Adrenal gland (tissue), 5 donors: ENCODE data around the gene EPS8L2.
A peak's percentile ranks its signal among the peaks of the same experiment; 100 is the strongest.

ENCODE experiments used
- CTCF ChIP-seq, 6 experiments: fragments of 450-650 bp in 4 of 6; fragments of 200-600 bp in 2 of 6; sonication (generic) in 1 of 6; IDR thresholded peaks; 1 replicate in 5 of 6; 2 replicates in 1 of 6; pipeline versions ENCODE4 v1.5.1 to v1.8.0; 2016 to 2021; ENCODE audit warnings: antibody characterized with exemption in 6 of 6, mild to moderate bottlenecking in 2 of 6, moderate library complexity in 1 of 6
- POLR2A ChIP-seq, 2 donors: fragments of 450-650 bp; IDR thresholded peaks; one replicate each; pipeline ENCODE4 v1.6.1; 2017; ENCODE audit warnings: antibody characterized with exemption in 2 of 2, mild to moderate bottlenecking in 2 of 2, moderate library complexity in 1 of 2
- donor health status: DM: no; HTN: no; CAD: no.

- TF ChIP-seq CTCF (IDR thresholded peaks at IDR 0.05) (no peak), POLR2A (IDR thresholded peaks at IDR 0.05) (peak in 1 of 2 donors; percentile 37)
These were observed 40.2 kb upstream of the EPS8L2 start for GRCh38 chr11:665704-666281.
